Activated CD4-positive, alpha-beta memory T cell treated with anti-CD3 and anti-CD28 coated beads, Interleukin-2, amount 10 ng/mL, durations not matched to agents 7 days and 5 days (primary cell): ENCODE measurements around the gene TASOR2. TPM values are rescaled to one million over a fixed set of nuclear protein-coding genes. Genes with fewer than 3 reads are reported as not detected.
A peak's percentile ranks its signal among the peaks of the same experiment; 100 is the strongest.

Experiments
- CTCF ChIA-PET: fragments of 350-600 bp; sonication (Branson Sonifier 250); formaldehyde crosslinking; loops from one replicate; lab custom pipeline; 2021; ENCODE audit warnings: antibody characterized with exemption, inconsistent platforms; lab: Charles Lee
- POLR2A ChIA-PET: fragments of 350-600 bp; sonication (Branson Sonifier 250); formaldehyde crosslinking; loops from one replicate; lab custom pipeline; 2021; ENCODE audit warnings: antibody characterized with exemption; lab: Charles Lee
- DNase-seq: peaks from one replicate; pipeline ENCODE4 v3.0.0-alpha.2; 2020
- H3K27ac Mint-ChIP-seq: one replicate; pipeline ENCODE4 v1.8.0; 2021; ENCODE audit warnings: mild to moderate bottlenecking, mixed read lengths
- H3K27me3 Mint-ChIP-seq: one replicate; pipeline ENCODE4 v1.8.0; 2021; ENCODE audit warnings: mixed read lengths
- H3K36me3 Mint-ChIP-seq: one replicate; pipeline ENCODE4 v1.8.0; 2021; ENCODE audit warnings: low read depth, mixed read lengths
- H3K4me1 Mint-ChIP-seq: one replicate; pipeline ENCODE4 v1.8.0; 2021; ENCODE audit warnings: mixed read lengths
- H3K4me3 Mint-ChIP-seq: one replicate; pipeline ENCODE4 v1.8.0; 2021; ENCODE audit warnings: mild to moderate bottlenecking, mixed read lengths
- H3K9me3 Mint-ChIP-seq: one replicate; pipeline ENCODE4 v1.8.0; 2021; ENCODE audit warnings: mixed read lengths
- total RNA-seq, 2 experiments: library from RNA; stranded (reverse); gene quantifications; one replicate each; pipeline ENCODE4 v1.2.3, GENCODE V29; 2021

TASOR2 gene
- total RNA-seq, 2 experiments from 2014 or later, result 35.1 to 37.3 TPM

DNA sequence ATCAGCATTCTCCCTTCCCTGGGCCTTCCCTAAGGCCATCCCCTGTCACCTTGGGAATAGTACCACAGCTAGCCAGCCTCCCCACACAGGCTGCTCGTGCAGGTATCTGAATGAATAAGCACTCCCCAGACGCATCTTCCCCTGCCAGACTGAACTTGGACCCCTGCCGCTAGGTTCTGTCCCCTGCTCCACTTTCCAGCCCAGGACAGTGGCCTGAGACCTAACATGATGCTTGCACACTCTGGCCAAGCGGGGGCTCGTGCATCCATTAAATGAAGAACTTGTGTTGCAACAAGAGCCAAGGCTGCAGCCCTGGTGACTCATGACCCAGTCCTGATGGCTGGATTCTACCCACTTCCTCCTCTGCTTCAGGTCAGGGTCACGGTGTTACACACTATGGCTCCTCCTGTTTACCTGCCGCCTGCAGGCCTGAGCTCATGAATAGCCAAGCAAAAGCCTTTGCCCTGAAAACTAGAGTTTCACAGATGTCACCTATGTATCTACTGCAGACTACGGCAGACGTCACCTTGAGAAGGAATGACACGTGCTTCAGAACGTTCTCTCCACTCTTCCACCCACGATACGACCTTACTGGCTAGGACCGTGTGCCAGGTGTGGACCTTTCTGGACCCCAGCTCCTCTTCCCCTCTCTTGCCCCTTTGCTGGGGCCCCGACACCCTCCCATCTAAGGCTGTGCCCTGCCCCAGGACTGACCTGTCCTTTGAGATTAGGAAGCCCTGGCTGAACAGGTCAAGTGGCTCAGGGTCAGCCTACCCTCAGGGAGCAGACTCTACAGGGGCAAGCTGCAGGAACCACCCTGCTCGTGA, 24.7 kb upstream of the TASOR2 start:
- Mint-ChIP-seq H3K9me3 (no peaks in the 10 kb centered on the region), H3K4me1 (peaks cover 44% of the 10 kb centered on the region), H3K36me3 (no peaks in the 10 kb centered on the region), H3K27ac (no peak overlapping the region), H3K4me3 (no peak overlapping the region), H3K27me3 (no peaks in the 10 kb centered on the region)
- CTCF ChIA-PET, result no interaction called here
- POLR2A ChIA-PET, result interaction anchor here (0.8 kb wide), 1 partner anchor 37 kb away, joined by 3 read pairs; no protein-coding TSS in a partner anchor
- peak; percentile 38 for DNase-seq

DNA sequence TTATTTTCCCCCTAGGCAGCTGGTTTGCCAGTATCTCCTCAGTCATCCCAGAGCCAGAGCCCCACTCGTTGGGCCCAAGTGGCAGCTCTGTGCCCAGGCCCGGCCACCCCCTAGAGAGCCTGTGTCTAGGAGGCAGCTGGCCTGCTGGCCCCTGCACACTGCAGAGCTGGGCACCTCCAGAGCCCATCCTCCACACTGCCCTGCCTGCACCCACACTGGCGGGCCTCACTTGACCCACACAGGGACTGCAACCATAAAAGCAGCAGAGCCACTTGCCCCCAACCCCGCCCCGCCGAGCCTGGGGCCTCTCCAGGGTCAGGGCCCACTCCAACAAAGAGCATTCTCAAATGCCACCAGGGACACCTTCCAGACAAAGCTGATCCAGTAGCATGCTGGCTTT, 23.6 kb upstream of the TASOR2 start:
- DNase-seq, result no peak
- POLR2A ChIA-PET, result no interaction called here
- Mint-ChIP-seq H3K27ac (no peak overlapping the region), H3K9me3 (no peaks in the 10 kb centered on the region), H3K27me3 (no peaks in the 10 kb centered on the region), H3K4me3 (no peak overlapping the region), H3K4me1 (peaks cover 39% of the 10 kb centered on the region), H3K36me3 (no peaks in the 10 kb centered on the region)
- CTCF ChIA-PET, result no interaction called here

DNA sequence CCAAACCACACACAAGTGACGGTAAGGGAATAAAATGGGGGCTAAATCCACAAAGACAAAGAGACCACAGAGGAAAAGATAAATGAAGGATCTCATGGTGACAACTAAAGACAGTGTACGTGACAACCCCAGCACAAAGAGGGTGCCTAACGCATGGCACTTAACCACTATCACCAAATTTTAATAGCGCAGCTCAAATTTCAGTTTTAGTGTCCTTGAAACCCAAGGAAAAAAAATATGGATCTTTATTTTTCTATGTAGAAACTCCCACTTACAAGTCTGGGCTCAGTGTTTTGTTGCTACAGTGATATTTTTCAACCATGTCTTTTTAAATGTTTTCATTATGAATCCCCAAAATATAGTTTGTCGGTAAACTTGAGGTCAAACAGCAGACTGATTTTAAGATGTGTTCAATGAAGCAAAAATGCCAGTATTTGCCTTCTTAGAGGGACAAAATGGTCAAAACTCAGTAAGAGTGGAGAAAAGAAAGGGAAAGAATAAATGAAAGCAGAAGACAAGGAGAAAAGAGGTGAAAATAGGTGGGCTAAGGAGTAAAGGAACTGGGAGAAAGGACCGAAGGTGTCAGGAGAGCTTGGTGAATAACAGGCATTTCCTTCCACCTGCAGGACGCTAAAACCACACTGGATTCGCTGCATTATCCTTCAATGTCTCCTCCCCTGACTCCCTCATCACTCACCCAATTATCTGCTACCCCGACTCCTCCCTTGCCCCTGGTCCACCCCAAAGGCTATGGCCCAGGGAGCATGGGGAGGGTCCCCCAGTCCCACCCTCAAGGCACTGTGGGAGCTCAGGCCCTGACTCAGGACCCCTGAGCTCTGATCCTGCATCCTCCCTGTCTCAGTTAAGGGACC, 21.7 kb upstream of the TASOR2 start:
- ChIA-PET POLR2A (interaction anchor here (1.4 kb wide), 1 partner anchor 147 kb away, joined by 3 read pairs; no protein-coding TSS in a partner anchor), CTCF (no interaction called here)
- Mint-ChIP-seq H3K27me3 (peaks cover 5% of the 10 kb centered on the region), H3K4me3 (no peak overlapping the region), H3K4me1 (peaks cover 38% of the 10 kb centered on the region), H3K36me3 (no peaks in the 10 kb centered on the region), H3K27ac (no peak overlapping the region), H3K9me3 (no peaks in the 10 kb centered on the region)
- no peak for DNase-seq

DNA sequence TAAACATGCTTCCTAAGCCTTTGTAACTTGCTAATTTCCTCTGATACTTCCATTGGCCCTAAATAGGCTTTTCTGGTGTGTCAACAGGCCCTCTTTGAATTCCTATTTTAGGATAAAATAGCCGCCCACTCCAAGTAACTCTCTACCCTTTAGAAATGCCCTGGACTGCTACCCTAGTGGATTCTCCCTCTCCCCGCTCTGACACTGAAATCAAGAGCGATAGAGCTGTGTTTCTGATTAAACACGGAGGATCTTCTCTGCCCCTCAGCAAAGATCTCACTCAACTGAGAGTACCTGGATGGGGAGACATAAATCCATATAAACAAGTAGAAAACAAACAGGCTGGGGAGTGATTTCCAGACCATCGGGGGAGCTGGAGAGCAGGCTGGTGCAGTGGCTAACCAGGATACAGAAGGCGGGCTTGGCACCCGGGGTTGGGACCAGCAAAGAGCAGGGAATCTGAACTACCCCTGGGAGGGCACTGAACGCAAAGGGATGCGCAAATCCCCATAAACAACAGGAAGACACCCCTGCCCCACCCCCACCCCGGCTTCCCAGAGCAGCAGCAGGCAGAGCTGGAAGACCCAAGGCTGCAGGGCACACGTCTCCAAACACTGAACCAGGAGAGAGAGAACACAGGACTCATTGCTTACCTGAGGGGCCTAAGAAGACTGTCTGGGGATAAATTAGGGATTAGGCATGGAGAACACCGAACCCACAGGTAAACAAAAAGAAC, 20.8 kb upstream of the TASOR2 start:
- H3K4me1 Mint-ChIP-seq, result peaks cover 36% of the 10 kb centered on the region
- ChIA-PET CTCF (no interaction called here), POLR2A (interaction anchor here (1.4 kb wide), 1 partner anchor 146 kb away, joined by 3 read pairs; no protein-coding TSS in a partner anchor)
- no peaks in the 10 kb centered on the region for H3K36me3 Mint-ChIP-seq
- H3K27ac Mint-ChIP-seq, result no peak overlapping the region
- no peaks in the 10 kb centered on the region for H3K9me3 Mint-ChIP-seq
- DNase-seq, result no peak
- H3K4me3 Mint-ChIP-seq, result no peak overlapping the region
- H3K27me3 Mint-ChIP-seq, result peaks cover 7% of the 10 kb centered on the region

DNA sequence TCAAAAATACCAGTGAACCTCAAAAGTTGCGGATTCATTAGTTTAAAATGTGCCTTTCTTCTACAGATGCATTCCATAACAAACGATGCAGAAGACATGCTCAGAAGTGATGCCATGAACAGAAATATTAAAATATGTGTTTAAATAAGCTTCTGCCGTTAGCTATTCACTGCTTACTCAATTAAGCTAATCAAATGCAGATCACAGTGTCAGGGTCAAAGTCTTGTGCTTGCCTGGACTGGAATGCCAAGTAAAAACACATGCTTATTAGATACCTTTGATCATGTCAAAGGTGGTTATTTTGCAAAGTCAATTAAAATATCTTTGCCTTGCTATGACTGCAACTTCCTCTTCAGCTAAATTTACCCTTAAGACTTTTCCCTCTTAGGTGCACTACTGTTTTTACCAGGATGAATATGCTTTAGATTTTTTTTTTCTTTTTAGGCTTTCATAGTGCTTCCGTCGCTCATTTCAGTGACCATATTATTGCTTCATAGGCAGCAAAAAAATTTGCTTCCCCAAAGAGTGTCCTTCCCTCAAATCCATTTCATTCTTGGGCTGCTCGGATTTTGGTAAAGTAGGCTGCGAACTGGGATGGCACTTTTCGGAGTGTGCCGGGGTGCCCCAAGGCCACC, 19.1 kb upstream of the TASOR2 start:
- Mint-ChIP-seq H3K36me3 (no peaks in the 10 kb centered on the region), H3K4me1 (peaks cover 22% of the 10 kb centered on the region), H3K27me3 (peaks cover 7% of the 10 kb centered on the region), H3K27ac (no peak overlapping the region), H3K9me3 (no peaks in the 10 kb centered on the region), H3K4me3 (peak overlapping the region; percentile 57)
- POLR2A ChIA-PET, result interaction anchor here (1.1 to 1.3 kb wide), 2 partner anchors 11 to 42 kb away, joined by 3 read pairs; no protein-coding TSS in a partner anchor
- DNase-seq, result no peak
- CTCF ChIA-PET, result interaction anchor here (0.6 to 1.1 kb wide), 2 partner anchors 14 to 215 kb away, joined by 3 read pairs; no protein-coding TSS in a partner anchor

DNA sequence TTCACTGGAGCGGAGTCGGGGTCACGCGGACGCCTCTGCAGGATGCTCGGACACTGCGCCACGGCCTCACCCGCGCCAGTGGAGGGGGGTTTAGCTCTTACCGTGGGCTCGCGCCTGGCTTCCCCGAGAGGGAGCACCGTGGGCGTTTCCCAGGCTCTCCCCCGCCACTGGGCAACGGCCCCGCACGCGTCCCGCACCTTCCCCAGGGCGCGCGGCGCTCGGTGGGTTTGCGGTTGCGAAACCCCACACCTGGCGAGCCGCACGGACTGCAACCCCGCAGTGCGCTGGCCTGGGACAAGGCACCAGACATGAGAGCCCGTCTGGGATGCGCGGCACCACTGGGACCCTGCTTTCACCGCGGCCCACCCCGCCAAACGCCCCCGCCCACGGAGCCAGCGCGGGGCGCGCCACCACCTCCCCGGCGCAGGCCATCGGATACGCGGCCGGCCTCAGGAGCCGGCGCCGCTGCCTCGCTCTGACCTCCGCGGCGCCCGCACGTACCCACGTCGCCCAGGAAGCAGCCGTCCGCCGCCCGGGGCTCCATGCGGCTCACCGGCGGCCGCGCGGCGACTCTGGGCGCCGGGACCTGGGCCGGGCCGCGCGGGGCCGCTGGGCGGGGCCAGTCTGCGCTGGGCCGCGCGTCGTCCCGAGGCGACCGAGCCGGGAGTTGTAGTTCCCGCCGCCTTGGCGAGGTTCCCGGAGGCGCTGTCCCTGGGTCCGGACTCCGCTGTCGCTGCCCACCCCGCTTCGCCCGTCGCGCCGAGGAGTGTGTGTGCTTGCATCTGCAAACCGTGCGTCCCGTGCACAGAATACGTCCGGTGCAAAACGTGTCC, 18.4 kb upstream of the TASOR2 start, which contains the start of gene ASB13:
ASB13 (minus strand) TSS at position 588 of the 833 bp plus-strand sequence; CDS start at position 544, 44 bp downstream.
- DNase-seq, result peak; percentile 44
- Mint-ChIP-seq H3K4me1 (peaks cover 19% of the 10 kb centered on the region), H3K4me3 (peak within 1 kb of the TSS; percentile 88), H3K36me3 (no peaks in the 10 kb centered on the region), H3K27me3 (peaks cover 9% of the 10 kb centered on the region), H3K27ac (no peak within 1 kb of the TSS), H3K9me3 (no peaks in the 10 kb centered on the region)
- CTCF ChIA-PET, result interaction anchor here (0.6 to 1.1 kb wide), 2 partner anchors 13 to 214 kb away, joined by 3 read pairs; no protein-coding TSS in a partner anchor
- POLR2A ChIA-PET, result interaction anchor here (1.1 kb wide), 1 partner anchor 12 kb away, joined by 3 read pairs; no protein-coding TSS in a partner anchor

DNA sequence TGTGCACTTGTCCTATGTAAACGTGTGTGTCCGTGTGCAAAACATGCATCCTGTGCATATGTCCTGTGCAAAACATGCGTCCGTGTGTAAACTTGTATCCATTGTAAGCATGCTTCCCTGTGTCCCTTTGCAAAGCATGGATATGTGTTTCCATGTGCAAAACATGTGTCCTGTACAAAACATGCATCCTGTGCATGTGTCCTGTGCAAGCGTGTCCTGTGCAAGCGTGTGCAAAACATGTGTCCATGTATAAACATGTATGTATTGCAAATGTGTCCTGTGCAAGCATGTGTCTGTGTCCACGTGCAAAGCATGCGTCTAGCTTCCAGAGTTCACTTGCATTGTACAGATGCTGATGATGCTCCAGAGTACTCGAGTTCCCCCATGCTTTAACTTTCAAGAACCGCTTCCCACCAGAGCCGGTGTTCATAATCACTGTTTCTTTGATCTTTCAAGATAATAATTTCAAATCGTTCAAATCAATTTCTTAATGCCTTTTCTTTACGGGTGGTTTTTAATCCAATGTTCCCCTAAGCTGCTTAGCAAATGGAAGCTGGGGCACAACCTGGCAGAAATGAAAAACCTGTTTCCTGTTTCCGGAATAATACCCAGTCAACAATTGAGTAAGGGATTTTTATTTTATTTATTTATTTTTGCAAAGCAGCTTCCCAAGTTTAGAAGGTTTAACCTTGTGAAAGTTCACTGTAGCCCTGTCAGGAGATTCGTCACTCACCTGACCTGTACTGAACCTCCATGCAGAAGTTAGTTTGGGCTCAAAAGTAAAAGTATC, 17.6 kb upstream of the TASOR2 start:
- no peak for DNase-seq
- Mint-ChIP-seq H3K27me3 (peaks cover 9% of the 10 kb centered on the region), H3K9me3 (no peaks in the 10 kb centered on the region), H3K27ac (no peak overlapping the region), H3K36me3 (no peaks in the 10 kb centered on the region), H3K4me3 (peak overlapping the region; percentile 88), H3K4me1 (peaks cover 19% of the 10 kb centered on the region)
- CTCF ChIA-PET, result no interaction called here
- POLR2A ChIA-PET, result no interaction called here

DNA sequence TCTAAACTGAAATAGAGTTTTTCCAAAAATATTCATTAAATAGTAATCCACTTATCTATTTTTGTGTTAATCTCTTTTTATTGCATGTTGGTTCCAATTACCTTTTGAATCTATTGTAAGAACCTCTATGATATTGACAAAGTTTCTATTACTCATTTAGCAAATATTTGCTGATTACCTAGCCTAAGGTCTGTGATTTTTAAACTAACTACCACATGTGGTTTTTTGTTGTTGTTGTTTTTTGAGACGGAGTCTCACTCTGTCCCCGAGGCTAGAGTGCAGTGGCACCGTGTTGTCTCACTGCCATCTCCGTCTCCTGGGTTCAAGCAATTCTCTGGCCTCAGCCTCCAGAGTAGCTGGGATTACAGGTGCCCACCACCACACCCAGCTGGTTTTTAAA, 16.2 kb upstream of the TASOR2 start:
- Mint-ChIP-seq H3K36me3 (no peaks in the 10 kb centered on the region), H3K4me1 (peaks cover 17% of the 10 kb centered on the region), H3K27ac (no peak overlapping the region), H3K9me3 (peaks cover 7% of the 10 kb centered on the region), H3K4me3 (no peak overlapping the region), H3K27me3 (peaks cover 10% of the 10 kb centered on the region)
- ChIA-PET POLR2A (no interaction called here), CTCF (no interaction called here)
- DNase-seq, result no peak

DNA sequence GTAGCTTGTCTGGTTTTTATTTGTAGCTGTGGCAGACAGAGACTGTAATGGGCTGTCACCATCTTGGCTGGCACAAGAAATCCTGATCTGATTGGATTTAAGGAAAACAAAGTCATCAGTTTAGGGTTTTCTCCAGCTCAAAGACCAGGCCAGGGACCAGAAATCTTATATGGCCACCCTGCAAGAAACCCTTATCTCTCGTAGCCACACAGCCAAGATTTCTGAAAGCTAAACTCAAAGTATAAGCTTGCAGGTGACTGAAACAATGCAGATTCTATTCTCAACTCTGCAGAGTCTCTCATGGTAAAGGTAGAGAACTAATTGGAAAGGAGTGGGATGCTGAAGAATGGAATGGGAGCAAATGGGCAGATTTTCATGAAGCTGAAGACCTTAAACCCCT, 15.0 kb upstream of the TASOR2 start:
- POLR2A ChIA-PET, result interaction anchor here (0.9 kb wide), 1 partner anchor 220 kb away, joined by 3 read pairs; the partner anchor contains the start of genes ANKRD16 and FBH1
- CTCF ChIA-PET, result interaction anchor here (1.4 kb wide), 1 partner anchor 40 kb away, joined by 3 read pairs; no protein-coding TSS in a partner anchor
- Mint-ChIP-seq H3K9me3 (peaks cover 14% of the 10 kb centered on the region), H3K27me3 (peaks cover 13% of the 10 kb centered on the region), H3K36me3 (peaks cover 2% of the 10 kb centered on the region), H3K4me1 (peaks cover 15% of the 10 kb centered on the region), H3K27ac (no peak overlapping the region), H3K4me3 (no peak overlapping the region)
- DNase-seq, result no peak

DNA sequence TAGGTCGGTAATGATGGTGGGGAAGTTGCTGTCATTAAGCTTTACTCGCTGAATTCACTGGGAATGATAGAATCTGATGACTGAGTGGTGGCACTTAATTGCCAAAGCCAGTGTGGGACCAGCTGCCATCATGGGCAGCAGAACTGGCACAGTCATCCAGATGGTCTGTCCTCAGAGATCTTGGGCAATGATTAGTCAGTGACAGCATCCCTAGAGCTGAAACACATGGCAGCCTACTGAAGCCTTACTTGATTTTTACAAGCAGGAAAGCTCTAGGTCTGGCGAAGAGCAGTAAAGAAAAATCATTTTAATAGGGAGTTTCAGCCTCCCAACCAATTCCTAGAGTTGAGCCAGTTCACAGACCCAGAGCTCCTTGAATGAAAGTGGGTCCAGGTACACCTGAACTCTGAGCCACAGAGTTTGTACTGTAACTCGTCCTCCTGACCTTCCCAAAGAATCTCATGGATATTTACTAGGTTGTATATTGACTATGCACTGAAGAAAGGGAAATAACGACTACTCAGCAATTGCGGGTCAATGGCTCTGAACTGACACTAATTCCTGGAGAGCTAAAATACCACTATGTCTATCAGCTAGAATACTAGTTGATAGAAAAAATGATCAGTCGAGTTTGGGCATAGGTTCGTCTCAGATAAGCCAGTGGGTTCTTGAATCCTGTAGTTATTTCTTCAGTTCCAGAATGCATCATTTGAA, 13.8 kb upstream of the TASOR2 start:
- ChIA-PET POLR2A (no interaction called here), CTCF (interaction anchor here (1.0 kb wide), 1 partner anchor 41 kb away, joined by 3 read pairs; no protein-coding TSS in a partner anchor)
- H3K4me3 Mint-ChIP-seq, result no peak overlapping the region
- H3K36me3 Mint-ChIP-seq, result peaks cover 4% of the 10 kb centered on the region
- H3K27ac Mint-ChIP-seq, result no peak overlapping the region
- peaks cover 14% of the 10 kb centered on the region for H3K9me3 Mint-ChIP-seq
- H3K4me1 Mint-ChIP-seq, result peaks cover 11% of the 10 kb centered on the region
- peaks cover 13% of the 10 kb centered on the region for H3K27me3 Mint-ChIP-seq
- no peak for DNase-seq
